Measurements from ENCODE around the gene GLRX2. TPM values are rescaled to one million over a fixed set of nuclear protein-coding genes. Genes with fewer than 3 reads are reported as not detected.

Gene GLRX2
- total RNA-seq, 1 experiment from 2014 or later, result 58.9 TPM

- Histone ChIP-seq H3K4me3 (no peak overlapping the region), H3K9me3 (no peaks in the 10 kb centered on the region), H3K36me3 (peaks cover 60% of the 10 kb centered on the region), H3K27me3 (no peaks in the 10 kb centered on the region)
- no peak for DNase-seq
These were observed 20.0 kb downstream of the GLRX2 start for GRCh38 chr1:193085263-193085662.

GRCh38 chr1:193083365-193084088, 21.7 kb downstream of the GLRX2 start:
- H3K27me3 ChIP-seq, result no peaks in the 10 kb centered on the region
- DNase-seq, result no peak
- peaks cover 3% of the 10 kb centered on the region for H3K9me3 ChIP-seq
- no peak overlapping the region for H3K4me3 ChIP-seq
- peaks cover 65% of the 10 kb centered on the region for H3K36me3 ChIP-seq

DNA sequence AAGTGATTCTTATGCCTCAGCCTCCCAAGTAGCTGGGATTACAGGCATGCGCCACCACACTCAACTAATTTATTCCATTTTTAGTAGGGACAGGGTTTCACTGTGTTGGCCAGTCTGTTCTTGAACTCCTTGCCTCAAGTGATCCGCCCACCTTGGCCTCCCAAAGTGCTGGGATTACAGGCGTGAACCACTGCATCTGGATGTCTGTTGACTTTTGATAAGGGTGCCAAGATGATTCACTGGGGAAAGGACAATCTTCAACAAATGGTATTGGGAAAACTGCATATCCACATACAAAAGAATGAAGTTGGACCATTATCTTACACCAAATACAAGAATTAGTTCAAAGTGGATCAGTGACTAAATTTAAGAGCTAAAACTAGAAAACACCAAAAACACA, 26.0 kb downstream of the GLRX2 start:
- Histone ChIP-seq H3K27me3 (no peaks in the 10 kb centered on the region), H3K9me3 (peaks cover 13% of the 10 kb centered on the region), H3K4me3 (no peak overlapping the region), H3K36me3 (peaks cover 74% of the 10 kb centered on the region)
- DNase-seq, result peak; percentile 26

GRCh38 chr1:193077991-193078390, 27.2 kb downstream of the GLRX2 start:
- no peak for DNase-seq
- no peak overlapping the region for H3K4me3 ChIP-seq
- peaks cover 13% of the 10 kb centered on the region for H3K9me3 ChIP-seq
- H3K36me3 ChIP-seq, result peaks cover 67% of the 10 kb centered on the region
- H3K27me3 ChIP-seq, result no peaks in the 10 kb centered on the region

GRCh38 chr1:193070942-193071341, 34.3 kb downstream of the GLRX2 start:
- no peak overlapping the region for H3K4me3 ChIP-seq
- H3K27me3 ChIP-seq, result no peaks in the 10 kb centered on the region
- peak; percentile 17 for DNase-seq
- peaks cover 27% of the 10 kb centered on the region for H3K36me3 ChIP-seq
- no peaks in the 10 kb centered on the region for H3K9me3 ChIP-seq

GRCh38 chr1:193070386-193070753, 34.8 kb downstream of the GLRX2 start:
- H3K36me3 ChIP-seq, result peaks cover 22% of the 10 kb centered on the region
- no peaks in the 10 kb centered on the region for H3K9me3 ChIP-seq
- H3K4me3 ChIP-seq, result no peak overlapping the region
- no peak for DNase-seq
- no peaks in the 10 kb centered on the region for H3K27me3 ChIP-seq

DNA sequence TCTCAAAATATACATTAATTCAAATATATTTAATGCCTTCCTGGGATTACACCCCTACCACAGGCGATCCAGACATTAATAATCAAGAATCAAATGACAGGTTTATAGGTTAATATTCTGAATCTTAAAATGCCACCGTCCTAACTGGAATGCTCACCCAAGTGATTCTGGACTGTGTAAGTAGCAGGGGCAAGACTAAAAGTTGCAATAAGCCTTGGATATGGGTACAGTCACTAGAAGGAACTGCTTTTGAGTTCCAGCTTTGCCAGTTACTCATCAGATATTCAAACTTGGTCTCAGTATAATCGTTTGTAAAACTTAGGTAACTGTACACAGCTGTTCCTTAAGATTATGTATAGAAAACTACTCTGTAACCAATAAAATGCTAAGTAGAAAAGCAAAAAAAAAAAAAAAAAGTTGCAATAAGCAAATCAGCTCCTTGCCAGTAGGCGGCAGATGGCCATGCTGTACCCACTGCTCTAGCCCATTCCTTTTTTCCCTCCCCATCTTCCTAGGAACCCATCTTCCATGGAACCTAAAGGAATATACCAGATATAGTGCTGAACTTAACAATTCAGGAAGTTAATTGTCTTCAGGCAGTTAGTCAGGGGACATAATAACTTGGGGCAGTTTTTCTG, 35.3 kb downstream of the GLRX2 start:
- Histone ChIP-seq H3K4me3 (no peak overlapping the region), H3K36me3 (peaks cover 22% of the 10 kb centered on the region), H3K27me3 (no peaks in the 10 kb centered on the region), H3K9me3 (no peaks in the 10 kb centered on the region)
- peak; percentile 7 for DNase-seq

- H3K36me3 ChIP-seq, result peaks cover 18% of the 10 kb centered on the region
- no peaks in the 10 kb centered on the region for H3K27me3 ChIP-seq
- no peaks in the 10 kb centered on the region for H3K9me3 ChIP-seq
- no peak overlapping the region for H3K4me3 ChIP-seq
- DNase-seq, result no peak
These were observed 37.2 kb downstream of the GLRX2 start for GRCh38 chr1:193068013-193068412.

DNA sequence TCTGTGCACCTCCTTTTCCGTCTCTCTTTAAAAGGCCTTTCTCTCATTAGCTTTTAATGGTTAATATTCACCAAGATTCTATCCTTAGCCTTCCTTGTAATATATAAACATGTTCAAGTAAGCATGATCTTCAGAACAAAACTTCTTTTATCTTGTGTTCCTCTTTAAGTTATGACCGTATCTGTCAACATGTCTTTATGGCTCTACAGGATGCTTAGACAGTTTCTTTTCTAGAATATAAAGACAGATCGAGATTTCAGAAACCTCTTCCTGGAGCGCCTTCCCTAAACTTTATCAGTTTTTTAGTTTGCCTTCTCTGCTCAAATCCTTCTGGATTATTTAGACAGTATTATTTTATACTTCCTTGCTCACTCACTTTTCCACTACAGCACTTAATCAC, 38.6 kb downstream of the GLRX2 start:
- peaks cover 4% of the 10 kb centered on the region; the same call in 1 of the 2 replicates for H3K9me3 ChIP-seq
- DNase-seq, result no peak
- no peak overlapping the region for H3K4me3 ChIP-seq
- no peaks in the 10 kb centered on the region for H3K27me3 ChIP-seq
- H3K36me3 ChIP-seq, result peaks cover 26% of the 10 kb centered on the region

- DNase-seq, result no peak
- H3K4me3 ChIP-seq, result no peak overlapping the region
- no peaks in the 10 kb centered on the region for H3K27me3 ChIP-seq
- peaks cover 26% of the 10 kb centered on the region for H3K36me3 ChIP-seq
- peaks cover 4% of the 10 kb centered on the region; the same call in 1 of the 2 replicates for H3K9me3 ChIP-seq
These were observed 39.3 kb downstream of the GLRX2 start for GRCh38 chr1:193065954-193066353.

GRCh38 chr1:193062698-193063463, 42.3 kb downstream of the GLRX2 start:
- no peak for DNase-seq
- peaks cover 4% of the 10 kb centered on the region; the same call in 1 of the 2 replicates for H3K9me3 ChIP-seq
- H3K36me3 ChIP-seq, result peaks cover 15% of the 10 kb centered on the region
- no peak overlapping the region for H3K4me3 ChIP-seq
- no peaks in the 10 kb centered on the region for H3K27me3 ChIP-seq

DNA sequence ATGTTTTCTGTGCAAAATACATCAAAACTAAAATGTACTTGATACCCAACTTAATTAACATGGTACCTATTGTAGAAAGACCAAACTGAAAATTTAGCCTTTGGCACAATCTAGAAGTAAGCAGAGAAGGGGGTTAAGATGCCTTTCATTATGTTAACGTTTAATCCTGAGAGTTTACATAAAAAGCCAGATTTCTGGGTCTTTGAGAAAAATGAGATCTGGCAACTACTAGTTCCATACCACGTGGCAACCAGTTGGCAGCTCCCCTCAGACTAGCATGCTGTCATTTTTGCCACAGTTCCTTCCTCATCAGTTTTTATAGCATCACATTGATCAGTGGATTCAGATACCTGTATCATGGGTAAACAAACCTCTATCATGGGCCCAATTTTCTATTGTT, 44.3 kb downstream of the GLRX2 start:
- DNase-seq, result peak; percentile 47
- Histone ChIP-seq H3K27me3 (no peaks in the 10 kb centered on the region), H3K9me3 (peaks cover 4% of the 10 kb centered on the region; the same call in 1 of the 2 replicates), H3K4me3 (peak overlapping the region; percentile 89), H3K36me3 (peaks cover 22% of the 10 kb centered on the region)

DNA sequence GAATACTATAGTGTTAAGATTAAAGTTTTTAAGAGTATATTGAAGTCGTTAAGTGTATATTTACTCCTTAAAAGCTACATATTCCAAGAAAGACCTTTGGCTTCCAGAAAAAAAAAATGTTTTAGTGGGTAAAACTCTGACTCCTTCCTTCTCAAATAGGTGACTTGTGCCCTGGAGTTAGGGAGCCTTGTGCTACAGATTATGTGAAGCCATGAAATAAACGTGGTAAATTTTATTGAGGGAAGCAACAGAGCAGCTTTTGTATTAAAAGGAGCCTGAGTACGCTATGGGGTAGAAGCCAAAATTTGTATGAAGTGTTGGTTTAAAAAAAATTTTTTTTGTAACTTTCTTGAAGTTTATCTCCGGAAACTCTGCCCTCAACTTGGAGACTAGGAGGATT, 44.8 kb downstream of the GLRX2 start:
- peaks cover 4% of the 10 kb centered on the region; the same call in 1 of the 2 replicates for H3K9me3 ChIP-seq

GRCh38 chr1:193060115-193060403, 45.2 kb downstream of the GLRX2 start:
- H3K4me3 ChIP-seq, result peak overlapping the region; percentile 89
- peaks cover 27% of the 10 kb centered on the region for H3K36me3 ChIP-seq
- H3K27me3 ChIP-seq, result no peaks in the 10 kb centered on the region
- no peak for DNase-seq
- H3K9me3 ChIP-seq, result peaks cover 4% of the 10 kb centered on the region; the same call in 1 of the 2 replicates

More for the DNA sequence above, 44.8 kb downstream of the GLRX2 start:
- peaks cover 27% of the 10 kb centered on the region for H3K36me3 ChIP-seq
- peak overlapping the region; percentile 89 for H3K4me3 ChIP-seq
- DNase-seq, result no peak
- no peaks in the 10 kb centered on the region for H3K27me3 ChIP-seq

- H3K36me3 ChIP-seq, result peaks cover 27% of the 10 kb centered on the region
- H3K27me3 ChIP-seq, result no peaks in the 10 kb centered on the region
- DNase-seq, result peak; percentile 99
- H3K9me3 ChIP-seq, result peaks cover 4% of the 10 kb centered on the region; the same call in 1 of the 2 replicates
- H3K4me3 ChIP-seq, result peak within 1 kb of the TSS; percentile 89
These were observed 45.7 kb downstream of the GLRX2 start, which contains the start of the genes RO60 and UCHL5 for GRCh38 chr1:193059282-193060114. Gene RO60 (plus strand): TSS chr1:193059612. CDS start chr1:193069055, 9,443 bp downstream. Gene UCHL5 (minus strand): TSS chr1:193059360. CDS start chr1:193059260, 100 bp downstream.

DNA sequence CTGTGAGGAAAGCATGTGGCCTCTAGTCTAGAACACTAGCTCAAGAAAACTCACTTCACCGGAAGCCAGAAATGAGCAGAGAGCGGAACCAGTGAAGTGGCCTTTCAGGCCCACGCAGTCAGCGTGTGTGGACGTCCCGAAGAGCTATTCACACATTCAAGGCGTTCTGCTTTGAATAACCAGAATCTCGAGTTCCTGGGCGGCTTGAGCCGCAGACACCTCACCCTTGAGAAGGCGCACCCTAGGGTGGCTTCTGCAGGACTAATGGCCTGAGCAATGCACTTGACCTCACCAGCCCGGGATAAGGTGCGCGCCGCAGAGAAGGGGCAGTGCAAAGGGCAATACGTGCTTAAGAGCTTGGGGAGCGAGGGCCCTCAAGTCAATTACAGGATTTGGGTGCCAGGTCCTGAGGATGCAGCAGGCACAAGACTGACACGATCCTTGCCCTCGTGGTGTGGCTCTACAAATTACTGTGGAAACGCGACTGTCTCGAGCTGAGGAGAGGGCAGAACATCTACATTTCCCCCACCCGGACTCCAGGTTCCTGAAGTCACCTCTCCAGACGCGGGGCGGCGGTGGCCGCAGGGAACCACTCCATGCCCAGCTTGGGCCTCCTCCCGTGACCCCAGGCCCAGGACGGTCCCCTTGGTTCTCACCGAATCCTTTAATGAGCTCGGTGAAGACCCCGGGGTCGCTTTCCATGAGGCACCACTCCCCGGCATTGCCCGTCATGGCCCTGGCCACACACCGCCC, 46.5 kb downstream of the GLRX2 start:
- Histone ChIP-seq H3K4me3 (peak overlapping the region; percentile 89), H3K36me3 (peaks cover 27% of the 10 kb centered on the region), H3K27me3 (no peaks in the 10 kb centered on the region), H3K9me3 (peaks cover 4% of the 10 kb centered on the region; the same call in 1 of the 2 replicates)
- DNase-seq, result peak; percentile 50

Measured in MG63 (cell line).